GM19351 (cell line): ENCODE measurements around the gene SPRTN.
A peak's percentile ranks its signal among the peaks of the same experiment; 100 is the strongest.

ENCODE experiments used
- ATAC-seq: cut with Tn5 transposase; IDR thresholded peaks from one replicate; pipeline ENCODE4 v1.9.1; 2021; ENCODE audit warnings: mild to moderate bottlenecking, moderate library complexity; ENCODE audit not compliant: unreplicated experiment

Gene SPRTN

DNA sequence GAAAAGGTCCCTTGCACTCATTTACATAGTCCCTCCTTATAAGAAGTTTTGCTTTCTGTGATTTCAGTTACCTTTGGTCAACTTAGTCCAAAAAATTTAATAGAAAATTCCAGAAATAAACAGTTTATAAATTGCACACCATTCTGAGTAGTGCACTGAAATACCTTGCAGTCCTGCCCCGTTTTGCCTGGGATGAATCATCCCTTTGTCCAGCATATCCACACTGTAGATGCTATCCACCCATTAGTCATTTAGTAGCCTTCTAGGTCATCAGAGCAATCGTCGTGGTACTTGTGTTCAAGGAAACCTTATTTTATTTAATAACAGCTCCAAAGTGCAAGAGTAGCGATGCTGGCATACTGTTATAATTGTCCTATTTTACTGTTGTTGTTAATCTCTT lies 38.0 kb downstream of the SPRTN start:
- no peak for ATAC-seq

- ATAC-seq, result peak; percentile 50
These were observed 38.9 kb downstream of the SPRTN start for GRCh38 chr1:231376875-231377549.

GRCh38 chr1:231381729-231382128 lies 43.6 kb downstream of the SPRTN start:
- ATAC-seq, result no peak

GRCh38 chr1:231382426-231382825 lies 44.3 kb downstream of the SPRTN start:
- ATAC-seq, result no peak

GRCh38 chr1:231383159-231383860 lies 45.2 kb downstream of the SPRTN start:
- no peak for ATAC-seq

DNA sequence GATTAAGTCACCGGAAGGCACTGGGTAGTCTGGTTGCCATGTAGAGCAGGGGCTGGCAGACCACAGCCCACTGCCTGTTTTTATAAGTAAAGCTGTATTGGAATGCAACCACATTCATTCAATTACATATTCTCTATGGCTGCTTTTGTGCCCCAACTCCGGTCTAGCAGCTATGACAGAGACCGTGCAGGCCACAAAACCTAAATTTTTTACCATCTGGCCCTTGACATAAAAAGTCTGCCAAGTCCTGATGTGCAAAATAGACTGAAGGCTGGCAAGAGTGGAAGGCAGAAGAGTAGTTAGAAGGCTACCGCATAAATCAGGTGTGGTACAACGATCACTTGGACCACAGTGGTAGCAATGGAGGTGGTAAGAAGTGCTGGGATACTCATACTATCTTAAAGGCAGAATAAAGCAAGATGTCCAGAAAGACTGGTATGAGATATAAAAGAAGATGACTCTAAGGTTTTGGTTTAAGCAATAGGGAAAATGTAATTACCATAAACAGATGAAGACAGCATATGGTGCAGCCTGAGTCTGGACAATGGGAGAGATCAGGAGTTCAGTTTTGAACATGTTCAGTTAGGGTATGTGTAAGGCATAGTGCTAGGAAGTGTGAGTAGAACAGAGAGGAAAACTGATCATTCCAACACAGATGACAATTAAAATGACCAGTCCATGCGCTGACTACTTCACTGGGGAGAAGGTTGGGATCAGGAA lies 46.8 kb downstream of the SPRTN start:
- no peak for ATAC-seq

DNA sequence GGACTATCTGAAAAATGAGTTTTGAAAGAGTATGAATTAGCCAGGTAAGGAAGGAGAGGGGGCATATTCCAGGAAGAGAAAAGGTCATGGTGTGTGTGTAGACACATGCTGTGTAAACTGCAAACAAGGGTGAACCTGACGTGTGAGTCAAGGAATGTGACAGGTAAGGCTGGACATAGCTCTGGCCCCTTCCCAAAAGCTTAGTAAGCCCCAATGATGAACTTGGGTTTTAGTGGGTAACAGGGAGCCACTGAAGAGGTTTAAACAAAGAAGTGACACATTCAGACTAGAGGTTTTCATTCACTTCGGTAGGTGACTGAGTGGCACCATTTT lies 47.3 kb downstream of the SPRTN start:
- no peak for ATAC-seq

DNA sequence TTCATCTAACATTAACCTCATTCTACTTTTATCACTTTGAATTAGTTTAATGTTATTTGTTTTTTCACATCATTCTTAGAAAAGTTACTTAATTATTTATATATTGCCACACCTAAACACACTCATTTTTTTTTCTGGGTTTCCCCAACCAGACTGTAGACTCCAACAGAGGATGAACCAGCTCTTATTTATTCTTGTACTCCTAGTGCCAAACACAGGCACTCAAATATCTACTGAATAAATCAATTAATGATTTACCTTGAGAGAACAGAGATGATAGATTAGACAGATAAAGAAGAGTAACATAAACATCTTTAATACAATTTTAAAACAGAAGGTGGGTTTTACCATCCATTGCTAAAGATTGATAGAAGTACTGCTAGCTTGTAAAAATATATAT lies 48.4 kb downstream of the SPRTN start:
- ATAC-seq, result no peak

DNA sequence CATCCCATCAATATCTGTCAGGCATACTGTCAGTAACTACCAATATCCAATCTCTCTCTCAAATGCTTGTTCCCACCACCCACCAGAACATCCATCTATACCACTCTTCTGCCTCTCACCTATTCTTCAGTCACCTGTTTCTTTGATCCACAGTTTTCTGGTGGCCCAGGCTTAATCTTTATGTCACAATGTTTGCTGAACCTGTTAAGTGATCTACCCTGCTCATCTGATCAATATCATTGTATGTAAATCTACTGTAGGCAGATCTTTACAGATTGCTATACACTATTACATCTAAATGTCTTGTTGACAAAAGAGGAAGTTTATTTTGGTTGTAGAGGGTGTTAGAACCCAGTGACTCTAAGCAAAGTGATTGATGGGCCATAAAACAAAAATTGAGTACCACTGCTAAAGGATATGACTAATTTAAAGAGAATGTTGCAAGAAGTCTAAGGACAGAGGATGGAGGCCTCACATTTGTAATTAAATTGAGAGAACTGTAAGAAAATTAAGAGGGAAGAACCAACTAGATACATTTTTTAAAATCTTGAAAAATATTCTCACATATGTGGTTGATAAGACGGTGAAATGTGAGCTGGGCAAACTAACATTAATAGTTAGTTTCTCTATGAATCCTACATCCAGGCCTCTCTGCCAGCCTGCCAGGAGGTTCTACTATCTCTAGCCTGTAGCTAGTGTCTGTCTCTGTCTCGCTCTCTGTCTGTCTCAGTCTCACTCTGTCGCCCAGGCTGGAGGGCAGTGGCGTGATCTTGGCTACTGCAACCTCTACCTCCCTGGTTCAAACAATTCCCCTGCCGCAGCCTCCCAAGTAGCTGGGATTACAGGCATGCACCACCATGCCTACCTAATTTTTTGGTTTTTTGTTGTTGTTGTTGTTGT lies 49.9 kb downstream of the SPRTN start:
- no peak for ATAC-seq

GRCh38 chr1:231390071-231390470 lies 52.0 kb downstream of the SPRTN start:
- no peak for ATAC-seq

DNA sequence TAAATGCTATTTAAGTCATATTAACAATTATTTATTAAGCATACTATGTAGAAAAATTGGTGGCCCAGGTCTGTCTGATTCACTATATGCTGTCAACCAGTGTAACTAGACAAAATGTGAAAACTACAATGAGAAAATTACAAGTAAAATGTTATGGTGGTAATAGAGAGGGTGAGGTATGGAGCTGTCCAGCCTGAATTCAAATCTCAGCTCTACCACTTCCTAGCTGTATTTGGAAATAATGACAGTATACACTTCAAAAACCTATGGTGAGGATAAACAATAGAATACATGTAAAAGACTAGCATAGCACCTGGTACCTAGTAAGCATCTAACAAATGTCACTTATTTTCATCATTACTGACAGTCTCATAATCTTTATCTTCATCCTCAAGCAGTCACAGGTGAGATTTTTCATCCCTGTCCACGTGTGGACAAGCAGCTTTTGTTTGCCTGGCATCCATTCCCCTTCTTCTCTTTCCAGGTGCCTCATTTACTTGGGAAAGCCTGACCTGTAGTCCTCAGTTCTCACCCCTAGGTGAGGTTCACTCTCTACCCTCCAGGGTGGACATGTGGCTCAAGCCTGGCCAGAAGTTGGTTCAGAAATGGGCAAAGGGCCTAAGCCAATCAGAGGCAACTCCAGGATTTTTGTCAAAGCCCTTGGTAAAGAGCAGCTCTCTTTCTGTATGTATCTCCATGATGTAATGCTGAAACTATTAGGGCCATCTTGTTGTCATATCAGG lies 54.5 kb downstream of the SPRTN start:
- no peak for ATAC-seq

GRCh38 chr1:231393668-231394067 lies 55.6 kb downstream of the SPRTN start:
- ATAC-seq, result no peak

DNA sequence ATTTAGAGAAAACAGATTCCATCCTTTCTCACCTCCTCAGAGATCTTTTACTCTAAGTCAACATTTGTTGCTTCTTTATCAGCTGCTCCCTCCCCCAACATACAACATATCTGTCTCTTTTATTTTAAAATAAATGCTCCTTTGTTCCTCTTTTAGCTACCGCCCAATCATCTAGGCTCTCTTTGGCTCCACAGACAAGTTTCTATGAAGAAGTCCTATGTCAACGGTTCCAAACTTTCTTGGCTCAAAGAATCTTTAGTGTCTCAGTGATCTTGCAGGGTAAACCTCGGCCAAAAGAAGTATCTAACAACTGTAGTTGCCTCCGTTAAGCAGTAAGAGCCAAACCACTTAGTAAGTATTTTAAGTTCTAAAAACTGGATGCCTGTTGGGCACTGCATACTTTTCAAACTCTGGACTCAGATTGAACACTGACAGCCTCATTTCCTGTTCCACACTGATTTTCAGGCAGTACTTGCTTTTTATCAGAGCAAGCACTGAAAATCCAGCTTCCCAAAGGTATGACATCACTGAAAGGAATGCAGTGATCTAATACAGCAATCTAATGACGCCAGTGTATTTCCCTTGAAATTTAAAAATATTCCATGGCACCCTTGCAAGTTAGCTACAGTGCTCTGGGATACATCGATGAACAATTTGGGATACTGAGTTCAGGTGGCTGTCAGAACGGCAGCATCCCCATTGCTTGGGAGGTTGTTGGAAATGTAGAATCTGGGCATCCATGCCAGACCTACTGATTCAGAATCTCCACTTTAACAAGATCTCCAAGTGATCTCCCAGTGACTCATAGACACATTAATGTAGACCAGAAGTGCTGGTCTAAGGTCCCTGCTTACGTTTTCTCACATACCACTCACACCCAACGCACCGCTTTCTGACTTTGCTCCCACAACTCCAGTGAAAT lies 57.2 kb downstream of the SPRTN start:
- no peak for ATAC-seq

DNA sequence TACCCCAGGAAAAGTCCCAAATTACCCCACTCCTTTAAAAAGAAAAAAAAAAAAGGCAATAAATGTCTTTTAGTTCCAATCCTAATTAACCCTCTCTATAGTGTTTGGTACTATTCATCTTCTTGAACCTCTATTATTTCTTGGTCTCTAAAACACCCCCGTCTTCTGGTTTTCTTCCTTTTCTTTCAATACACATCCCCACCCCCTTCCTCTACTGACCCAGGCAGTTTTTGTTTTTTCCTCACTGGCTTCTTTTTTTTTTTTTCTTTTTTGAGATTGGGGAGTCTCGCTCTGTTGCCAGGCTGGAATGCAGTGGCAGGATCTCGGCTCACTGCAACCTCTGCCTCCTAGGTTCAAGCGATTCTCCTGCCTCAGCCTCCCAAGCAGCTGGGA lies 57.9 kb downstream of the SPRTN start:
- ATAC-seq, result no peak

GRCh38 chr1:231396643-231397042 lies 58.5 kb downstream of the SPRTN start:
- ATAC-seq, result no peak

- no peak for ATAC-seq
These were observed 60.0 kb downstream of the SPRTN start for GRCh38 chr1:231397886-231398671.

DNA sequence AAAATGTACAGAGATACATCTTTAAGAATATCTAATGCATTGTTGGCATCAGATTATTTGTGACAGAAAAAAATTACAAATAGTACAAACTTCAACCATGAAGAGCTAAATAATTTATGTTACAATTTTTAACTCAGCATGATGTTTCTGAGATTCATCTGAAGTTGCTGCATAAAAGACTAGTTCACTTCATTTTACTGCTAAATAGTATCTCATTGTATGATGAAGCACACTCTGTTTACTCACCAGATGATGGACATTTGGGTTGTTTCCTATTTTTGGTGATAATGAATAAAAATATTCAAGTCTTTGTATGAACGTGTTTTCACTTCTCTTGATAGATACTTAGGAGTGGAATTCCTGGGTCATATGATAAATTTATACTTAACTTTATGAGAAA lies 63.4 kb downstream of the SPRTN start:
- ATAC-seq, result no peak

DNA sequence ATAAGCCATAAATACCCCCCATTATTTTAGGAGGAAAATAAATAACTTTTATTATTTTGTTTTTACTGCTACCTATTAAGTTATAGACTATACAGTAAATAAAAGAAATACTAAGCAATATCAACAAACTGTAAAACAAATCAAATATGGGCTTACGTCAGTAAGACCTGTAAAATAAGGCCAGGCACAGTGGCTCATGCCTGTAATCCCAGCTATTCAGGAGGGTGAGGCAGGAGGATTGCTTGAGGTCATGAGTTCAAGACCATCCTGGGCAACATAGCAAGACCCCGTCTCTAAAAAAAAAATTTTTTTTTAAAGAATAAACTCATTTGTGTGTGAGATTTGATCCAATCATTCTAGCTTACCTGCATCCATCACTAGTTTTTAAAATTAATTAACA lies 66.2 kb downstream of the SPRTN start:
- ATAC-seq, result no peak
